NT2/D1 (cell line): ENCODE results near the gene PHLDB1.
"Not testable (repeated sequence)": the region's sequence is repeated elsewhere in the genome, so short reads cannot be mapped to it uniquely, and the experiment has no call there.

Source experiments
- DNase-seq: peaks from one replicate; pipeline ENCODE4 v3.0.0-alpha.2; 2011; ENCODE audit warnings: low read depth, low spot score
- H3K27me3 ChIP-seq: 2 replicates; pipeline ENCODE4 v1.6.0; 2011; ENCODE audit warnings: mild to moderate bottlenecking; ENCODE audit not compliant: insufficient read length, insufficient read depth
- H3K36me3 ChIP-seq: 2 replicates; pipeline ENCODE4 v1.6.1; 2011; ENCODE audit warnings: mild to moderate bottlenecking, low read length, mixed read lengths; ENCODE audit not compliant: insufficient read depth, insufficient read length
- H3K4me1 ChIP-seq: 2 replicates; pipeline ENCODE4 v1.5.1; 2011; ENCODE audit not compliant: insufficient read depth, insufficient read length
- H3K4me3 ChIP-seq: 2 replicates; pipeline ENCODE4 v1.5.1; 2011; ENCODE audit warnings: low read depth; ENCODE audit not compliant: insufficient read length
- H3K9ac ChIP-seq: 2 replicates; pipeline ENCODE4 v1.6.0; 2011; ENCODE audit warnings: low read depth; ENCODE audit not compliant: insufficient read length
- H3K9me3 ChIP-seq: 2 replicates; pipeline ENCODE4 v1.5.1; 2011; ENCODE audit warnings: mild to moderate bottlenecking, low read length; ENCODE audit not compliant: insufficient read depth
- SUZ12 ChIP-seq: IDR thresholded peaks from 2 replicates; pipeline ENCODE4 v1.6.1; 2011; ENCODE audit not compliant: insufficient read length, insufficient read depth; ENCODE audit errors: extremely low read depth
- YY1 ChIP-seq: IDR thresholded peaks from 2 replicates; pipeline ENCODE4 v1.6.1; 2011; ENCODE audit not compliant: insufficient read length, insufficient read depth
- ZNF274 ChIP-seq: IDR thresholded peaks from 2 replicates; pipeline ENCODE4 v1.6.1; 2011; ENCODE audit warnings: mild to moderate bottlenecking, low read depth, low read length

Gene PHLDB1

GRCh38 chr11:118679483-118679882, 72.1 kb downstream of the PHLDB1 start, which contains the start of gene TREH:
Gene TREH (minus strand): TSS chr11:118679650. CDS start chr11:118679627, 23 bp downstream.
- no peaks in the 10 kb centered on the region for H3K4me1 ChIP-seq
- H3K9ac ChIP-seq, result no peak within 1 kb of the TSS

GRCh38 chr11:118682372-118682771, 75.0 kb downstream of the PHLDB1 start:
- Histone ChIP-seq H3K9ac (no peak overlapping the region), H3K4me3 (no peak overlapping the region), H3K4me1 (no peaks in the 10 kb centered on the region), H3K9me3 (no peaks in the 10 kb centered on the region), H3K36me3 (no peaks in the 10 kb centered on the region), H3K27me3 (no peaks in the 10 kb centered on the region)
- no peak for DNase-seq
- no peak for TF ChIP-seq YY1
- TF ChIP-seq ZNF274, result no peak
- TF ChIP-seq SUZ12, result no peak

More at GRCh38 chr11:118679483-118679882, 72.1 kb downstream of the PHLDB1 start, which contains the start of gene TREH:
- H3K4me3 ChIP-seq, result no peak within 1 kb of the TSS
- H3K9me3 ChIP-seq, result peaks cover 22% of the 10 kb centered on the region; the same call in 1 of the 2 replicates
- TF ChIP-seq YY1, result no peak
- TF ChIP-seq ZNF274, result no peak
- TF ChIP-seq SUZ12, result no peak
- no peaks in the 10 kb centered on the region for H3K27me3 ChIP-seq
- no peaks in the 10 kb centered on the region for H3K36me3 ChIP-seq
- DNase-seq, result no peak

- H3K4me3 ChIP-seq, DNase-seq, H3K4me1 ChIP-seq, H3K36me3 ChIP-seq, H3K9me3 ChIP-seq, H3K9ac ChIP-seq, H3K27me3 ChIP-seq: not testable (repeated sequence)
Measured at GRCh38 chr11:118682939-118683338, 75.5 kb downstream of the PHLDB1 start.

- Histone ChIP-seq H3K4me3 (no peak overlapping the region), H3K4me1 (no peaks in the 10 kb centered on the region), H3K9me3 (no peaks in the 10 kb centered on the region; the same call in 1 of the 2 replicates), H3K9ac (no peak overlapping the region), H3K27me3 (no peaks in the 10 kb centered on the region), H3K36me3 (no peaks in the 10 kb centered on the region)
- DNase-seq, result no peak
- TF ChIP-seq YY1 (no peak), ZNF274 (no peak), SUZ12 (no peak)
Measured at GRCh38 chr11:118684187-118684586, 76.8 kb downstream of the PHLDB1 start.

GRCh38 chr11:118687906-118688305, 80.5 kb downstream of the PHLDB1 start:
- Histone ChIP-seq H3K4me1 (peaks cover 16% of the 10 kb centered on the region), H3K27me3 (no peaks in the 10 kb centered on the region), H3K9me3 (no peaks in the 10 kb centered on the region; the same call in 1 of the 2 replicates), H3K9ac (no peak overlapping the region), H3K4me3 (no peak overlapping the region), H3K36me3 (no peaks in the 10 kb centered on the region)
- TF ChIP-seq YY1 (no peak), SUZ12 (no peak)
- DNase-seq, result no peak

- not testable (repeated sequence) for H3K36me3 ChIP-seq, DNase-seq, H3K27me3 ChIP-seq, H3K9ac ChIP-seq, H3K9me3 ChIP-seq, H3K4me3 ChIP-seq
- H3K4me1 ChIP-seq, result peaks cover 16% of the 10 kb centered on the region
Measured at GRCh38 chr11:118688339-118688738, 80.9 kb downstream of the PHLDB1 start.

GRCh38 chr11:118688851-118689502, 81.6 kb downstream of the PHLDB1 start:
- no peak for TF ChIP-seq SUZ12
- no peak for TF ChIP-seq YY1
- TF ChIP-seq ZNF274, result no peak
- Histone ChIP-seq H3K4me1 (peaks cover 16% of the 10 kb centered on the region), H3K36me3 (no peaks in the 10 kb centered on the region), H3K9me3 (no peaks in the 10 kb centered on the region; the same call in 1 of the 2 replicates), H3K27me3 (no peaks in the 10 kb centered on the region), H3K9ac (no peak overlapping the region), H3K4me3 (no peak overlapping the region)
- DNase-seq, result no peak

- TF ChIP-seq SUZ12 (no peak), YY1 (no peak), ZNF274 (no peak)
- Histone ChIP-seq H3K9me3 (no peaks in the 10 kb centered on the region; the same call in 1 of the 2 replicates), H3K9ac (no peak overlapping the region), H3K4me3 (no peak overlapping the region), H3K36me3 (no peaks in the 10 kb centered on the region), H3K4me1 (peaks cover 16% of the 10 kb centered on the region), H3K27me3 (no peaks in the 10 kb centered on the region)
- no peak for DNase-seq
Measured at GRCh38 chr11:118689503-118689851, 82.1 kb downstream of the PHLDB1 start.
